OCI-M2 (cell line): ENCODE results near the gene CA5A.
"Not testable (repeated sequence)": the region's sequence is repeated elsewhere in the genome, so short reads cannot be mapped to it uniquely, and the experiment has no call there.

ENCODE experiments used
- DNase-seq: peaks from one replicate; lab custom pipeline; 2025; ENCODE audit not compliant: unreplicated experiment; lab: John Stamatoyannopoulos, UW

Gene CA5A

GRCh38 chr16:87949071-87949744 is 12.9 kb upstream of the CA5A start:
- no peak for DNase-seq

- no peak for DNase-seq
Measured at GRCh38 chr16:87948735-87949070, 12.4 kb upstream of the CA5A start.

GRCh38 chr16:87948119-87948545 is 11.8 kb upstream of the CA5A start:
- no peak for DNase-seq

- DNase-seq, result no peak
Measured at GRCh38 chr16:87947356-87948118, 11.2 kb upstream of the CA5A start.

GRCh38 chr16:87946596-87947347 is 10.4 kb upstream of the CA5A start:
- no peak for DNase-seq

GRCh38 chr16:87945351-87946042 is 9.2 kb upstream of the CA5A start:
- no peak for DNase-seq

GRCh38 chr16:87942680-87943079 is 6.4 kb upstream of the CA5A start:
- no peak for DNase-seq

GRCh38 chr16:87939562-87940423 is 3.5 kb upstream of the CA5A start:
- DNase-seq, result no peak

GRCh38 chr16:87938412-87938949 is 2.2 kb upstream of the CA5A start:
- no peak for DNase-seq

- not testable (repeated sequence) for DNase-seq
Measured at GRCh38 chr16:87937231-87937542, 858 bp upstream of the CA5A start.

GRCh38 chr16:87936016-87936374 is 334 bp downstream of the CA5A start:
- DNase-seq, result not testable (repeated sequence)

GRCh38 chr16:87934752-87935425 is 1.4 kb downstream of the CA5A start:
- not testable (repeated sequence) for DNase-seq

GRCh38 chr16:87933140-87933495 is 3.2 kb downstream of the CA5A start:
- no peak for DNase-seq

GRCh38 chr16:87932475-87933139 is 3.7 kb downstream of the CA5A start:
- DNase-seq, result not testable (repeated sequence)

GRCh38 chr16:87931504-87931903 is 4.8 kb downstream of the CA5A start:
- no peak for DNase-seq

- no peak for DNase-seq
Measured at GRCh38 chr16:87930456-87930855, 5.9 kb downstream of the CA5A start.

- no peak for DNase-seq
Measured at GRCh38 chr16:87929986-87930385, 6.3 kb downstream of the CA5A start.

GRCh38 chr16:87927195-87927562 is 9.2 kb downstream of the CA5A start:
- DNase-seq, result no peak
